ENCODE measurements around the gene HEPACAM2. TPM values are rescaled to one million over a fixed set of nuclear protein-coding genes. Genes with fewer than 3 reads are reported as not detected.

The HEPACAM2 gene
- total RNA-seq, 1 donor from 2014 or later, result not detected

- no peaks in the 10 kb centered on the region for H3K27me3 ChIP-seq
- TF ChIP-seq CTCF (IDR thresholded peaks at IDR 0.05) (no peak), POLR2A (IDR thresholded peaks at IDR 0.05) (no peak), POLR2AphosphoS5 (IDR thresholded peaks at IDR 0.05; ENCODE audit: insufficient read depth in 1 of 2, low read depth in 1 of 2) (no peak)
- H3K36me3 ChIP-seq, result no peaks in the 10 kb centered on the region
- H3K4me1 ChIP-seq, result no peaks in the 10 kb centered on the region
- H3K27ac ChIP-seq, result no peak overlapping the region
- no peak overlapping the region for H3K4me3 ChIP-seq
- DNase-seq (ENCODE audit: extremely low spot score in 2 of 2), result no peak
- no peaks in the 10 kb centered on the region for H3K9me3 ChIP-seq
- intact Hi-C loops (cut with DNase I), result no loop called here
These were observed 61.5 kb downstream of the HEPACAM2 start for GRCh38 chr7:93164766-93165165.

- TF ChIP-seq CTCF (IDR thresholded peaks at IDR 0.05) (no peak), POLR2AphosphoS5 (IDR thresholded peaks at IDR 0.05; ENCODE audit: insufficient read depth in 1 of 2, low read depth in 1 of 2) (no peak), POLR2A (IDR thresholded peaks at IDR 0.05) (no peak)
- H3K9me3 ChIP-seq, result no peaks in the 10 kb centered on the region
- no peak for DNase-seq (ENCODE audit: extremely low spot score in 2 of 2)
- no peak overlapping the region for H3K4me3 ChIP-seq
- intact Hi-C loops (cut with DNase I), result no loop called here
- H3K4me1 ChIP-seq, result no peaks in the 10 kb centered on the region
- H3K27me3 ChIP-seq, result no peaks in the 10 kb centered on the region
- H3K36me3 ChIP-seq, result no peaks in the 10 kb centered on the region
- H3K27ac ChIP-seq, result no peak overlapping the region
These were observed 65.0 kb downstream of the HEPACAM2 start for GRCh38 chr7:93161181-93161762.

- no peaks in the 10 kb centered on the region for H3K4me1 ChIP-seq
- H3K36me3 ChIP-seq, result no peaks in the 10 kb centered on the region
- no peak overlapping the region for H3K27ac ChIP-seq
- H3K9me3 ChIP-seq, result no peaks in the 10 kb centered on the region
- H3K4me3 ChIP-seq, result no peak overlapping the region
- no peaks in the 10 kb centered on the region for H3K27me3 ChIP-seq
- DNase-seq (ENCODE audit: extremely low spot score in 2 of 2), result no peak
- TF ChIP-seq POLR2AphosphoS5 (IDR thresholded peaks at IDR 0.05; ENCODE audit: insufficient read depth in 1 of 2, low read depth in 1 of 2) (no peak), POLR2A (IDR thresholded peaks at IDR 0.05) (no peak), CTCF (IDR thresholded peaks at IDR 0.05) (no peak)
- intact Hi-C loops (cut with DNase I), result no loop called here
These were observed 65.9 kb downstream of the HEPACAM2 start for GRCh38 chr7:93160410-93160809.

- Histone ChIP-seq H3K4me1 (no peaks in the 10 kb centered on the region), H3K27me3 (no peaks in the 10 kb centered on the region), H3K27ac (no peak overlapping the region), H3K36me3 (no peaks in the 10 kb centered on the region), H3K4me3 (no peak overlapping the region), H3K9me3 (no peaks in the 10 kb centered on the region)
- no peak for DNase-seq (ENCODE audit: extremely low spot score in 2 of 2)
- TF ChIP-seq CTCF (IDR thresholded peaks at IDR 0.05) (no peak), POLR2A (IDR thresholded peaks at IDR 0.05) (no peak), POLR2AphosphoS5 (IDR thresholded peaks at IDR 0.05; ENCODE audit: insufficient read depth in 1 of 2, low read depth in 1 of 2) (no peak)
- intact Hi-C loops (cut with DNase I), result no loop called here
These were observed 66.8 kb downstream of the HEPACAM2 start for GRCh38 chr7:93159490-93159889.

GRCh38 chr7:93156884-93157283 is 69.4 kb downstream of the HEPACAM2 start:
- Histone ChIP-seq H3K36me3 (no peaks in the 10 kb centered on the region), H3K4me1 (no peaks in the 10 kb centered on the region), H3K4me3 (no peak overlapping the region), H3K9me3 (no peaks in the 10 kb centered on the region), H3K27ac (no peak overlapping the region), H3K27me3 (no peaks in the 10 kb centered on the region)
- TF ChIP-seq CTCF (IDR thresholded peaks at IDR 0.05) (no peak), POLR2A (IDR thresholded peaks at IDR 0.05) (no peak), POLR2AphosphoS5 (IDR thresholded peaks at IDR 0.05; ENCODE audit: insufficient read depth in 1 of 2, low read depth in 1 of 2) (no peak)
- no peak for DNase-seq (ENCODE audit: extremely low spot score in 2 of 2)
- intact Hi-C loops (cut with DNase I), result no loop called here
